Urothelium cell line (cell line): ENCODE results near the gene ADGRL3.
A peak's percentile ranks its signal among the peaks of the same experiment; 100 is the strongest.
"Not testable (repeated sequence)": the region's sequence is repeated elsewhere in the genome, so short reads cannot be mapped to it uniquely, and the experiment has no call there.

ENCODE experiments used
- DNase-seq: peaks from one replicate; pipeline ENCODE4 v3.0.0; 2011; ENCODE audit warnings: low spot score, mixed read lengths
- FAIRE-seq: peaks from 2 replicates; lab custom pipeline; 2011; peaks lifted over from hg19 to GRCh38; lab: Jason Lieb, UNC

The ADGRL3 gene

GRCh38 chr4:61852105-61852504 lies 652.0 kb downstream of the ADGRL3 start:
- not testable (repeated sequence) for FAIRE-seq, DNase-seq

- DNase-seq (no peak), FAIRE-seq (no peak)
Measured at GRCh38 chr4:61853041-61853440, 652.9 kb downstream of the ADGRL3 start.

GRCh38 chr4:61860376-61860775 lies 660.2 kb downstream of the ADGRL3 start:
- FAIRE-seq, result no peak

GRCh38 chr4:61864286-61864685 lies 664.2 kb downstream of the ADGRL3 start:
- no peak for FAIRE-seq
- DNase-seq, result no peak

More at GRCh38 chr4:61860376-61860775, 660.2 kb downstream of the ADGRL3 start:
- no peak for DNase-seq

- FAIRE-seq (no peak), DNase-seq (no peak)
Measured at GRCh38 chr4:61866378-61867030, 666.4 kb downstream of the ADGRL3 start.

- DNase-seq, result no peak
- FAIRE-seq, result no peak
Measured at GRCh38 chr4:61872983-61873382, 672.9 kb downstream of the ADGRL3 start.

- DNase-seq, result no peak
- no peak for FAIRE-seq
Measured at GRCh38 chr4:61877266-61877665, 677.1 kb downstream of the ADGRL3 start.

GRCh38 chr4:61877893-61878292 lies 677.8 kb downstream of the ADGRL3 start:
- DNase-seq, result no peak
- no peak for FAIRE-seq

- DNase-seq (no peak), FAIRE-seq (no peak)
Measured at GRCh38 chr4:61882381-61882780, 682.3 kb downstream of the ADGRL3 start.

- DNase-seq (no peak), FAIRE-seq (no peak)
Measured at GRCh38 chr4:61886131-61886530, 686.0 kb downstream of the ADGRL3 start.

GRCh38 chr4:61889117-61889516 lies 689.0 kb downstream of the ADGRL3 start:
- FAIRE-seq, result no peak
- no peak for DNase-seq

GRCh38 chr4:61890321-61890720 lies 690.2 kb downstream of the ADGRL3 start:
- FAIRE-seq (no peak), DNase-seq (no peak)

GRCh38 chr4:61891953-61892352 lies 691.8 kb downstream of the ADGRL3 start:
- DNase-seq, result no peak
- FAIRE-seq, result no peak

- FAIRE-seq (no peak), DNase-seq (no peak)
Measured at GRCh38 chr4:61896634-61897033, 696.5 kb downstream of the ADGRL3 start.

- DNase-seq (no peak), FAIRE-seq (no peak)
Measured at GRCh38 chr4:61909031-61909430, 708.9 kb downstream of the ADGRL3 start.

GRCh38 chr4:61911313-61911756 lies 711.2 kb downstream of the ADGRL3 start:
- DNase-seq, result no peak

GRCh38 chr4:61913619-61914018 lies 713.5 kb downstream of the ADGRL3 start:
- no peak for FAIRE-seq
- DNase-seq, result no peak

More at GRCh38 chr4:61911313-61911756, 711.2 kb downstream of the ADGRL3 start:
- peak; percentile 65 for FAIRE-seq

GRCh38 chr4:61915501-61915900 lies 715.4 kb downstream of the ADGRL3 start:
- no peak for DNase-seq
- FAIRE-seq, result no peak

- FAIRE-seq, result no peak
Measured at GRCh38 chr4:61918507-61918906, 718.4 kb downstream of the ADGRL3 start.

GRCh38 chr4:61918987-61919386 lies 718.9 kb downstream of the ADGRL3 start:
- DNase-seq, result no peak
- no peak for FAIRE-seq

More at GRCh38 chr4:61918507-61918906, 718.4 kb downstream of the ADGRL3 start:
- DNase-seq, result no peak

- FAIRE-seq, result no peak
Measured at GRCh38 chr4:61919561-61919960, 719.4 kb downstream of the ADGRL3 start.

GRCh38 chr4:61921920-61922319 lies 721.8 kb downstream of the ADGRL3 start:
- no peak for DNase-seq
- no peak for FAIRE-seq

More at GRCh38 chr4:61919561-61919960, 719.4 kb downstream of the ADGRL3 start:
- DNase-seq, result no peak

- DNase-seq, result no peak
- no peak for FAIRE-seq
Measured at GRCh38 chr4:61922766-61923165, 722.6 kb downstream of the ADGRL3 start.
